HUES48 (cell line): ENCODE data around the gene CRELD1.
"Not testable (repeated sequence)": the region's sequence is repeated elsewhere in the genome, so short reads cannot be mapped to it uniquely, and the experiment has no call there.

Experiments
- H3K27ac ChIP-seq: one replicate; pipeline ENCODE4 v1.7.0; 2013; ENCODE audit warnings: low read depth, low read length, inconsistent platforms
- H3K27me3 ChIP-seq: 2 replicates; pipeline ENCODE4 v1.6.1; 2013; ENCODE audit warnings: mild to moderate bottlenecking, low read length; ENCODE audit not compliant: control insufficient read depth, insufficient read depth
- H3K36me3 ChIP-seq: 2 replicates; pipeline ENCODE4 v1.6.1; 2013; ENCODE audit warnings: low read length; ENCODE audit not compliant: control insufficient read depth, insufficient read depth
- H3K4me1 ChIP-seq: 2 replicates; pipeline ENCODE4 v1.6.1; 2013; ENCODE audit warnings: mild to moderate bottlenecking, low read length; ENCODE audit not compliant: control insufficient read depth, insufficient read depth
- H3K4me3 ChIP-seq: 2 replicates; pipeline ENCODE4 v1.5.1; 2013; ENCODE audit warnings: mild to moderate bottlenecking, low read depth, low read length
- H3K9ac ChIP-seq: 2 replicates; pipeline ENCODE4 v1.6.1; 2013; ENCODE audit warnings: mild to moderate bottlenecking, low read depth, low read length, moderate library complexity
- H3K9me3 ChIP-seq: 2 replicates; pipeline ENCODE4 v1.6.1; 2013; ENCODE audit warnings: low read length; ENCODE audit not compliant: control insufficient read depth, insufficient read depth

Gene CRELD1

DNA sequence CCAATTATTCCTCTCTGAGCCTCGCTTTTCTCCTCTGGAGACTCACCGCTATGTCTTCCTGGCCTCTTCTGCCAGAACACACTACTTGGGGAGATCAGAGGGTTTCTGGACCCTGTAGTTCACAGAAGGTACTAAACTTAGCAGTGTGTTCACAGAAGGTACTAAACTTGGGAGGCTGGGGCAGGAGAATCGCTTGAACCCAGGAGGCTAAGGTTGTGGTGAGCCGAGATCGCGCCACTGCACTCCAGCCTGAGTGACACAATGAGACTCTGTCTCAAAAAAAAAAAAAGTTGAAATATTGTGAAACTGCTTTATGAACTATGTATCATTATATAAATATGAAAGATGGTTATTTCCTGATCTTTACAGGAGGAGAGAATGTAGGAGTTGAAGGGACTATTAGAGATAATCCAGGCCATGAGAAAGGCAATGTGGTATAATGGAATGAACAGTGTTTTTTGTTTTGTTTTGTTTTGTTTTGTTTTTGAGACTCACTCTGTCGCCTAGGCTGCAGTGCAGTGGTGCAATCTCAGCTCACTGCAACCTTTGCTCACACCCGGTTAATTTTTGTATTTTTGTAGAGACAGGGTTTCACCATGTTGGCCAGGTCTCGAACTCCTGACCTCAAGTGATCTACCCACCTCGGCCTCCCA lies 36.8 kb upstream of the CRELD1 start:
- not testable (repeated sequence) for H3K9ac ChIP-seq, H3K27me3 ChIP-seq, H3K4me3 ChIP-seq, H3K9me3 ChIP-seq, H3K4me1 ChIP-seq, H3K27ac ChIP-seq
- H3K36me3 ChIP-seq: peaks cover 20% of the 10 kb centered on the region

DNA sequence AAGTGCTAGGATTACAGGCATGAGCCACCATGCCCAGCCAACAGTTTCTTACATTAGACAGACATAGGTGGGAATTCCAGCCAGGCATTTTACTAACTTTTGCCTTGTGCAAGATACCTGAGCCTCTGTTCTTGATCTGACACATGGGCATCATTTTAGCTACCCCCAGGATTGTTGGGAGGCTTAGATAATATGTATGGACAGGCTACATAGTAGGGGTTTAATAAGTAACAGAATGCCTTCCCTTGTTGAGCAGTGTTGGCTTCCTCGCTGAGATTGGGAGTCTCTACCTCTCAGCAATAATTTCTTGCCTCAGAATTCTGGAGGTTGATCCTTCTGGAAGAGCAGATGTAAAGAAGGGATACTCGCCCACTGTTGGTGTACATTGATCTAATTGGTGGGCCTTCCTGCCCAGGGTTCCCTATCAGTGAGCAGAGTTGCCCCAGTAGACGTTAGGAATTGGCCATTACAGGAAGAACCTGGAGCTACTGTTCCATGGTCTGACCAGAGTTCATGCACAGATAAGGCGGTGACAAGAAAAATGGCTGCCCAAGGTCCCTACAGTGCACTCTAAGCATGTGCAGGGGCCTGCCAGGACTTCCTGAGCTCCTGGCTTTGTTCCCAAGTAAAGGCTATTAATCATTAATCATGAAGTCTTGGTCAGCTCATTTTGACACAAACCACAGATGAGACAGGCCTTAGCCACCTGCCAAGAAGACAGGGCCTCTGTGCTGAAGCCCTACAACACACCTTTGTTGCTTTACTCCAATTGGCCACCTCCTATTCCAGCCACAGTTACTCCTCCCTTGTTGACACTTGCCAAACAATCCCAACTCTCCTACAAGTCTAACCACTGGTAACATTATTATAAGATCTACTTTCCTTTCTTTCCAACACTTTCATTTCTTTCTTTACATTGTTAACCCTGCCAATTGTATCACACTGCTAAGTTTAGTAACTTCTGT lies 35.9 kb upstream of the CRELD1 start:
- peaks cover 15% of the 10 kb centered on the region for H3K36me3 ChIP-seq
- H3K9ac ChIP-seq: no peak overlapping the region
- H3K4me3 ChIP-seq: no peak overlapping the region
- H3K9me3 ChIP-seq: no peaks in the 10 kb centered on the region
- no peak overlapping the region for H3K27ac ChIP-seq
- no peaks in the 10 kb centered on the region for H3K27me3 ChIP-seq
- H3K4me1 ChIP-seq: peaks cover 8% of the 10 kb centered on the region

DNA sequence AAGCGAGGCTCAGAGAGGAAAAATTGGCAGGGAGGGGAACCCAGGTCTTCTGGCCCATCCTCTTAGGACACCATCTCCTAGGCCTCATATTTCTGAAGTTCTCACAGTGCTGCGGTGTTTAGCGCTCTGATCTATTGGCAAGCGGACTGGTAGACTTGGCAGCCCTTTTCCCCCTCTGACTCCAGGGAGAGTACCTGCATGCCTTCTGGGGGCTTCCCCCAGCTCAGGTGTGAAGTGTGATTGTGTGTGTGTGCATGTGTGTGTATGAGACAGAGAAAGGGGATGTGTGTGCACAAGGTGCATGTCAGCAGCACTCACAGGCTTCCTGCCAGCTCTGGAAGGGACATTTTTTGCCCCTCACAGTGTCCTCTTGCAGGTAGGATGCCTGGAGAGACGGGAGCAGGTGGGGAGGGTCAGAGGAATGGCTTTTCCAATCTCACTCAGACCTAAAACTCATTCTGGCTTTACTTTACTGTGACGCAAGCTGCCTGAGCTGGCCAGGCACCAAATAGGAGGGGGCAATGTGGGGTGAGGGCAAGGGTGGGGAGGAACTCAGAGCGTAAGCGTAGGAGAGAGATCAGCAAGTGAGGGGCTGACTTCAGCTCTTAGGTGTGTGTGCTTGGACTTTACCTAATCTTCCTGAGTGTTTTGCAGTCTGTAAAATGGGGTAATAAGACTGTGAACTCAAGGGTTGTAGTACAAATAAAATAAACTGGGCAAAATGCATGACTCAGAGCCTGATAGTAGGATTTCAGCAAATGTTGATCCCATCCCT lies 35.0 kb upstream of the CRELD1 start:
- Histone ChIP-seq H3K4me1 (peaks cover 12% of the 10 kb centered on the region), H3K27me3 (no peaks in the 10 kb centered on the region), H3K9me3 (no peaks in the 10 kb centered on the region), H3K36me3 (peaks cover 6% of the 10 kb centered on the region), H3K27ac (no peak overlapping the region), H3K9ac (no peak overlapping the region), H3K4me3 (no peak overlapping the region)

DNA sequence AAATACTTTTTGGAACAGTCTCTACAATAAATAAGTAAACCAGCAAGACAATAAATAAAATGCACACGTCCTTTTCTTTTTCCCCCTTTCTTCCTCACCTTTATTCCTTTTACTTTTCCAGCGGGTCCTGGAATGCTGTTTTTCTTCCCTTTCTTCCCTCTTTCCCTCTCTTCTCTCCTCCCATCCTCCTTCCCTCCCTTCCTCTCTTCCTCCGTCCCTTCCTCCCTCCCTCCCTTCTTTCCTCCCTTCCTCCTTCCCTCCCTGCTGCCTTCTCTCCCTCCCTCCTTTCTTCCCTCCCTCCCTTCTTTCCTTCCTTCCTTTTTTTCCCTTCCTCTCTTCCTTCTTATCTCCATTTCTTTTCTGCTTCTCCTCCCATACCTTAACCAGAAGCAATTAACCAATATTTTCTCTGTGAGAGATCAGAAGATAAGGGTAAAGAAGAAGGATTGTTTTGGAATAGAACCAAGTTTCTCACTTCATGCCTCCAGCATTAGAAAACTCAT lies 34.3 kb upstream of the CRELD1 start:
- Histone ChIP-seq H3K4me1 (peaks cover 12% of the 10 kb centered on the region), H3K9me3 (no peaks in the 10 kb centered on the region), H3K27ac (no peak overlapping the region), H3K9ac (no peak overlapping the region), H3K27me3 (no peaks in the 10 kb centered on the region), H3K36me3 (no peaks in the 10 kb centered on the region), H3K4me3 (no peak overlapping the region)

DNA sequence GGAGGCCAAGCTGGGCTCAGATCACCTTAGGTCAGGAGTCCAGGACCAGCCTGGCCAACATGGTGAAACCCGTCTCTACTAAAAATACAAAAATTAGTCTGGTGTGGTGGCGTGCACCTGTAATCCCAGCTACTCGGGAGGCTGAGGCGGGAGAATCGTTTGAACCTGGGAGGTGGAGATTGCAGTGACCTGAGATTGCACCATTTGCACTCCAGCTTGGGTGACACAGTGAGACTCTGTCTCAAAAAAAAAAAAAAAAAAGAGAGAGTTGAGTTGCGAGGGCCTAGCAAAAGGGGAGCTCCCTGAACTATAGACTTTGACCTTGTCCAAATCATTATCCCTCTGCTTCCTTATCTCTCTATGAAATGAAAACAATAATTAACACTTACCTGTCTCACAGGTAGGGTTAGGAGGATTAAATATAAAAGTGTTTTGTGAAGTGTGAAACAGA lies 32.6 kb upstream of the CRELD1 start:
- not testable (repeated sequence) for H3K36me3 ChIP-seq, H3K9ac ChIP-seq, H3K9me3 ChIP-seq, H3K27ac ChIP-seq, H3K27me3 ChIP-seq, H3K4me3 ChIP-seq
- peaks cover 12% of the 10 kb centered on the region for H3K4me1 ChIP-seq

DNA sequence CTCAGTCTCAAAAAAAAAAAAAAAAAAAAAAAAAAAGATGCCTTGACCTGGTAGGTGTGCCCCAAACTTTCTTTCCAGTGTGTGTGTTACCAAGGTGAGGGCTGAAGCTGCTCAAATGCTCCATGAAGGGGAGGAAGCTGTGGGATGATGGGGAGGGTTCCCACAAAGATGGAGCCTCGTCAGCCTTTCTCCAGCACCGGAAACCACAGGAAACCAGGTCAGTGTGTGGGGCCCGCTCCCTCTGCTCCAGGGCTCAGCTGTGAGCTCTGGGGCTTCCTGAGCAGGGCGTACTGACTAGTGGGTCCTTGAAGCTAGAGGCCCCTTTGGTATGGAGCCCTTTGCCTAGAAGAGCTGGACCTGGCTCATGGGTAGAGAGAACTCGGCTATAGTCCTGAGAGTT lies 31.7 kb upstream of the CRELD1 start:
- Histone ChIP-seq H3K4me1 (peaks cover 12% of the 10 kb centered on the region), H3K9me3 (no peaks in the 10 kb centered on the region), H3K4me3 (no peak overlapping the region), H3K9ac (no peak overlapping the region), H3K27me3 (no peaks in the 10 kb centered on the region), H3K36me3 (no peaks in the 10 kb centered on the region), H3K27ac (no peak overlapping the region)

DNA sequence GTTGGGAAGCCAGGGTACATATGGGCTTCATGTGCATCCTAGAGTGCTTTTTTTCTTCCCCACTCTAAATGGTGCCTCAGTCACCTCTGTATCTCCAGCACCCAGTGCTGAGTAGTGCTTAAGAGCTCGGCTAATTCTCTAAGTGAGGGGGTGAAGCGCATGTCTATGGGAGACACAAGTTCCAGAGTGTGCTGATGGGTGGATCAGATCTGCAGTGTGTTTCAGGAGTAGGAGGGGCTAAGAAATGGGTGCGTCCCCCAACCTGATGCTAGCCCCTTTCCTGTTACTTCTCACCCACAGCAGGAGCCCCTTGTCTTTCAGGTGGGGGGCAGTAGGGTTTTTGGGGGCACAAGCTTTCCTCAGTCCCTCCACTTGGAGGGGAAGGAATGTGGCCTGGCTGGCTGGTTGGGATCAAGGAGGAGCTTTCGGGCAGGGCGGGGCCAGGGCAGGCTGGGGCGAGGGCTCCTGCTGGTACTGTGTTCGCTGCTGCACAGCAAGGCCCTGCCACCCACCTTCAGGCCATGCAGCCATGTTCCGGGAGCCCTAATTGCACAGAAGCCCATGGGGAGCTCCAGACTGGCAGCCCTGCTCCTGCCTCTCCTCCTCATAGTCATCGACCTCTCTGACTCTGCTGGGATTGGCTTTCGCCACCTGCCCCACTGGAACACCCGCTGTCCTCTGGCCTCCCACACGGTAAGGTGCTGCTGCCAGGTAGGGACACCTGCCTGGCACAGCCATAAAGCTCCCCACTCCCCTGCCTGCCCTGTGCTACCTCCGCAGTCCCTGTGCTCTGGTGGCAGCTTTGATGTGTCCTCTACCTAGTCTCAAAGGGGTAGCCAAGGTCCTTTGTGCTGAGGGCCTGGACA lies 31.0 kb upstream of the CRELD1 start, which contains the start of gene IL17RE:
Gene IL17RE, plus strand, starts transcription at position 477 of the 866 bp plus-strand sequence. Its CDS starts 85 bp downstream, at position 562.
- peak within 1 kb of the TSS; percentile 60 for H3K27ac ChIP-seq
- no peaks in the 10 kb centered on the region for H3K27me3 ChIP-seq
- no peak within 1 kb of the TSS for H3K9ac ChIP-seq
- H3K4me3 ChIP-seq: no peak within 1 kb of the TSS; the same call in 1 of the 2 replicates
- no peaks in the 10 kb centered on the region for H3K36me3 ChIP-seq
- peaks cover 12% of the 10 kb centered on the region for H3K4me1 ChIP-seq
- no peaks in the 10 kb centered on the region for H3K9me3 ChIP-seq

DNA sequence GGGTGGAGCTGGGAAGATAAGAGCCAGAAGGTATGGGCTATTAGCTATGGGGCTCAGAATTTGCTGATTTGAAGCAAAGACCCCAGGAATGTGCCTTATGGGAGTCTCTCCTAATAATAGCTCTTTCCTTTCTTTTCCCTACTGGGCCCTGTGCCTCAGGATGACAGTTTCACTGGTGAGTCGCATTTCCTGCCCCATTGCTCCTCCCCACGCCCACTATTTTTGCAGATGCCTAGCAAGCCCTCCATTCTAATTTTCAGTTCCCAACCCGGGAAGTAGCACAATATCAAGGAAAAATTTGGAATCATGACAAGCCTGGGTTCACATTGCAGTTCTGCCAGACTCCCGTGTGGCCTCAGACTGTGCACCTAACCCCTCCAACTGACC lies 30.4 kb upstream of the CRELD1 start:
- Histone ChIP-seq H3K9me3 (no peaks in the 10 kb centered on the region), H3K4me1 (peaks cover 12% of the 10 kb centered on the region), H3K4me3 (no peak overlapping the region; the same call in 1 of the 2 replicates), H3K27ac (peak overlapping the region; percentile 60), H3K36me3 (no peaks in the 10 kb centered on the region), H3K27me3 (no peaks in the 10 kb centered on the region), H3K9ac (no peak overlapping the region)

DNA sequence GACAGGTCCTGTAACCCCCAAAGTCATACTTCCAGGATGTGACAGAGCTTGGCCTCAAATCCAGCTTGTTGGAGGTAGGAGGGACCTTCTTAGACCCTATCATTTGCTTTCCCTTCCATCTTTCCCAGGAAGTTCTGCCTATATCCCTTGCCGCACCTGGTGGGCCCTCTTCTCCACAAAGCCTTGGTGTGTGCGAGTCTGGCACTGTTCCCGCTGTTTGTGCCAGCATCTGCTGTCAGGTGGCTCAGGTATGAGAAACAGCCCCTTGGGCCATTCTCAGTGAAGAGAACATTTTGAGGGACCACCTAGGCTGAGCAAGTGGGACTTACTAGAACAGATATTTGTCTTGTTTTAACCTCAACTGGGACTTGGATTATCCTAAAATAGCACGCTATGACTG lies 29.7 kb upstream of the CRELD1 start:
- Histone ChIP-seq H3K36me3 (no peaks in the 10 kb centered on the region), H3K9me3 (no peaks in the 10 kb centered on the region), H3K9ac (no peak overlapping the region), H3K27ac (no peak overlapping the region), H3K4me1 (peaks cover 12% of the 10 kb centered on the region), H3K4me3 (no peak overlapping the region), H3K27me3 (no peaks in the 10 kb centered on the region)

DNA sequence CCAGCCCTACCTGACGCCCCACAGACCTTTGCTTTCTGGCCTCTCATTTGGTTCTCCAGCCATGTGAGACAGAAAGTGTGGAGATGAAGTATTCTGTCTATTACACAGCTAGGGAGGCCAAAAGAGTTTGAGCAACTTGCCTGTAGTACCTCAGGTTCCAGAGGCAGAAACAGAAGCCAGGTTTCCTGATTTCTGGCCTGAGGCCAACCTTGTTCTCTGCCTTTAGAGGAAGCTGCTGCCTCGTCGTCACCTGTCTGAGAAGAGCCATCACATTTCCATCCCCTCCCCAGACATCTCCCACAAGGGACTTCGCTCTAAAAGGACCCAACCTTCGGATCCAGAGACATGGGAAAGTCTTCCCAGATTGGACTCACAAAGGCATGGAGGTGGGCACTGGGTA lies 27.2 kb upstream of the CRELD1 start:
- no peak overlapping the region for H3K27ac ChIP-seq
- H3K27me3 ChIP-seq: no peaks in the 10 kb centered on the region
- H3K4me1 ChIP-seq: peaks cover 12% of the 10 kb centered on the region
- no peak overlapping the region for H3K9ac ChIP-seq
- H3K36me3 ChIP-seq: no peaks in the 10 kb centered on the region
- no peak overlapping the region for H3K4me3 ChIP-seq
- no peaks in the 10 kb centered on the region for H3K9me3 ChIP-seq
